Measurements from ENCODE around the gene GPC4.
"Not testable (repeated sequence)": the region's sequence is repeated elsewhere in the genome, so short reads cannot be mapped to it uniquely, and the experiment has no call there.

GPC4 gene

DNA sequence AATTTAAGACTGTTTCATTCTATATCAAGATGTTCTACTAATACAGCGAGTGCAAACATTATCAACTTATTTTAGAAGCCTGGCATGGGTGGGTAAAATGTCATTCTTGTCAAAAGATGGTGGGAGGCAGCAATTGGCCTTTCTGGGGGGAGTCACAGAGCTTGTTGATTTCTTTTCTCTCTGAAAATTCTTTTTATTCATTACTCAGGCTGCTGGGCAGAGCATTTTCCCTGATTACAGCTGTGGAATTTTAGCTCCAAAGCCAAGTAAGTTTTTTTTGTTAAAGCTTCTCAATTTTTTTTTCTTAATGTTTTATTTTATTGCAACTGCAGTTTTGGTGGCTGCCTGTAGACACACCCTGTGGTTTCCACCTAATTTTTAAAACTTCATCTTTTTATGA lies 50.4 kb downstream of the GPC4 start:
- no peak for DNase-seq

GRCh38 chrX:133364196-133364595 lies 51.1 kb downstream of the GPC4 start:
- DNase-seq, result no peak

GRCh38 chrX:133362538-133362937 lies 52.8 kb downstream of the GPC4 start:
- DNase-seq, result no peak

GRCh38 chrX:133359466-133359865 lies 55.8 kb downstream of the GPC4 start:
- no peak for DNase-seq

- DNase-seq, result no peak
These were observed 62.1 kb downstream of the GPC4 start for GRCh38 chrX:133353233-133353632.

DNA sequence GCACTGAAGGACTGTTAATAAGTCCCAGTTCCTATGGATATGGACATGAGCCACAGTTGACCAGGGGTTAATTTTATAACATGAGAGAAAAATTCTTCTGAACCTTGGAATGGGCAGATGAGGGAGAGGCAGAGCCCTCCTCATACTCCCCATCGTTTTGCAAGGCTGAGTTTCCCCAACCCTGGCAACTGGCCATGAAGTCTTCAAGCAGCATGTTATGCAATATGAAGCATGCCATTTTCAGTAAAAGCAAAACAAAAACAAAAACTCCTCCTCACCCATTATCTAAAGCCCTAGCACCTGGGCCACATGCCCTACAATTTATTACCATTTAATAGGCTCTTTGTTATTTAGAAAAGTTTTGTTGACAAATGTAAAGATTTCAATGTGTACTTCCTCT lies 64.5 kb downstream of the GPC4 start:
- DNase-seq, result no peak

DNA sequence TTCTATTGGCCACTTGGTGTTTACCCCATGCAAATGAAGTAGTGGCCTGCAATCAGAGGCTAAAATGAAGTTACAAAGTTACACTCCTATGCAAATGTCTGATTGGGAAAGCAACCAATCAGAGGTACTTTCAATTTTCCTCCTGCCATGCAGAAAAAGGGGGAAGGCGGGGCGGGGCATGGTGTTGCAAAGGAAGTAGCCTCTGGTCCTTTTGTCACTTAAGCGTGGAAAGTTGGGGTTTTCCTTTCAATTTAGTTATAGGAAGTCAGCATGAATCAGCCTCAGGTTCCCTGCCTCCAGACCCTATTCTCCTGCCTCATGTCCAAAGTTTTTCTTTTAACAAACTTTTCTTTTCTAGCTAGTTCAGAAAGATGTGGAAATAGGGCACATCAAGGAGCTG lies 69.3 kb downstream of the GPC4 start:
- DNase-seq, result no peak

DNA sequence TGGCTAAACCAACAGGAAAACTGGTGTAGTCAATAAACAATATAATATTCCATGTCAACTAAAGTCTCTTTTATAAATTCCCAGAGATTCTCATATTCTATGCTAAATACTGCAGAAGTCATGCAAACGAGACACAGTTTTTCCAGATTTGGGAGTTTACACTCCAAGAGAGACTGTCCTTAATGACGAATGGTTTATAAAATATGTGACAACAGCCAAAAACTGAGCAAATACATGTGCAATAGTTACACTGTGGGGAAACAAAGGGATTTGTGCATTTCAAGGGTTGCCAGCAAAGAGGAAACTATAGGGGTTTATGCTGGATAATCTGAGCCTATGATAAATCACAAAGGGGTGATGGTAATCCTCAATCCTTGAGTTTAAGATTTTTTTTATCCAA lies 75.7 kb downstream of the GPC4 start:
- no peak for DNase-seq

GRCh38 chrX:133337250-133337649 lies 78.0 kb downstream of the GPC4 start:
- no peak for DNase-seq

- no peak for DNase-seq
These were observed 80.3 kb downstream of the GPC4 start for GRCh38 chrX:133335027-133335426.

DNA sequence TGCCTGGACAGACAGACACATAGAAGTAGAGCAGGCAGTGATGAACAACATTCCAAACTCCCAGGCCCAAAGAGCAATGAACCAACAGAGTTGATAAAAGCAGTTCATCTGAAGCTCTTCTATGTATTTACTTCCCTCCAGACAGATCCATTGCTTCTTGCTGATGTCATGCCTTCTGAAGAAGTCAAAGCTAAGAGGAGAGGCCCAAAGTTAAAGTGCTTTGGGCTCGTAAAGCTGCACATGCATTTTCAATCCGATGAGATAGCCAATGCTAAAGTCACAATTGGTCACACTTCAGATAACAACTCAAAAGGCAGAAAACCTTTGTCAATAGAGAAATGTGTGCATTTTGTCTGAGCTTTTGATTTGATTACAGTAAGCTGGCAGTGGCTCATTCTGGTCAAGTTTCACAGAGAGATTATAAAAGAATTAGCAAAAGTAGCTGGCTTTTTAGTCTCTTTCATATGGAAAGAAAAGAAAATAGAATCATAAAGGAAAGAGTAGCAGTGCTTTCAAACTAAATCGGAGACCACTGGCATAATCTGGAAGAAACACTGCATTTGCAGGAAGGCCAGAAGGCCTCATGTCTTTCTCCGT lies 82.0 kb downstream of the GPC4 start:
- DNase-seq, result no peak

- DNase-seq, result no peak
These were observed 82.6 kb downstream of the GPC4 start for GRCh38 chrX:133332737-133333136.

- no peak for DNase-seq
These were observed 84.3 kb downstream of the GPC4 start for GRCh38 chrX:133330956-133331355.

DNA sequence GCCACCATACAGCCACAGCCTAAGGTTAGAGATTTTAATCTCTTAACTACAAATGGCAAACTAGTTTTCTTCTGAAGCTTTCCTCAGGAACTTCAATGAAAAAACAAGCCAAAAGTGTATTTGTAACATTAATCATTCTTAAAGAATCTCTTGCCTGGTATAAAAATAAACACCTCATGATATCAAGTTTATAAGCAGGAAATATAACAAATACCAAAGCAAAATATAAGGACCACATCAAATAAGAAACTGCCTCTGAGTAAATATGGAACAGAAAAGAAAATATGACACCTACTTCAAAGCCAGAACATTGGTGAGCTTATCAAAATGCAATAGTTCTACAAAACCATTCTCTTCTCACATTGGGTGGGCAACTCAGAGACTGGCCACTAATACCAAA lies 89.9 kb downstream of the GPC4 start:
- no peak for DNase-seq

DNA sequence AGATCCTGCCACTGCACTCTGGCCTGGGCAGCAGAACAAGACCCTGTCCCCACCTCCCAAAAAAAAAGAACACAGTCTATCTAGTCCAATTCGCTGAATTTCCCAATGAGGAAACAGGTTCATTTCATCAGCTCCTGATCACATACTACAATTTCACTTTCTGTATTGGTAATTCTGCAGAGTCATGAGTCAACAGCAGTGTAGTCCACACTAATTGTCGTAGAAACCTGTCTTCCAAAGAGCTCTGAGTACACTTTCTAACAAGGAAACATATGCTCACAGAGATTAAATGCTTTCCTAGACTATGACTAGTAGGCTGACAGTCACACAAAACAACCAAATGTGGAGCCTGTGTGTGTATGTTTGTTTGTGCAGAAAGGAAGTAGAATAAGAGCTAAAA lies 91.9 kb downstream of the GPC4 start:
- no peak for DNase-seq

DNA sequence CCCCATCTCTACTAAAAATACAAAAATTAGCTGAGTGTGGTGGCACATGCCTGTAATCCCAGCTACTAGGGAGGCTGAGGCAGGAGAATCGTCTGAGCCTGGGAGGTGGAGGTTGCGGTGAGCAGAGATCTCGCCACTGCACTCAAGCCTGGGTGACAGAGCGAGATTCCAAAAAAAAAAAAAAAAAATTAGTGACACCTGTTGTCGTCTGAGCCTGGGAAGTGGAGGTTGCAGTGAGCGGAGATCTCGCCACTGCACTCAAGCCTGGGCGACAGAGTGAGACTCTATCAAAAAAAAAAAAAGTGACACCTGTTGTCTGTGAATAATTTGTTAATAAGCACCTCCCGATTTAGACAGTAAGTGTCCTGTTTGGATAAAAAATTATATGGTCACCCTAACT lies 93.0 kb downstream of the GPC4 start:
- not testable (repeated sequence) for DNase-seq

DNA sequence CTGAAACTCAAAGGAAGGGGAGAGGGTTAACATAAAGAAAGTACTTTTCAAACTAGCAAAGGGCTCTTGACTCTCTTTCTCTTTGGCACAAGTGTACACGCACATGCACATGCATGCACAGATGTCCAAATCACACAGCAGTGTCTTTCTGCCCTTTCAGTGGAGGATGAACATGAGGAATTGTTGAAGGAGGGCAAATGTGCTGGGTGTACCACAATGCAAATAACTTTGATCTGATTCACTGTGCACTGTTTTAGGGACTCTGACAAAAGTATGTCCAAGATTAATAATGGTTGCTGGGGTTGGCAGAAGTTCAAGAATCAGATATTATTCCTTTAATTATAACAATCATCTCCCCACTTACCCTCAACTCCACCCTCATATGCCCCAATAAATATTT lies 93.8 kb downstream of the GPC4 start:
- no peak for DNase-seq

GRCh38 chrX:133314281-133314680 lies 101.0 kb downstream of the GPC4 start:
- no peak for DNase-seq

DNA sequence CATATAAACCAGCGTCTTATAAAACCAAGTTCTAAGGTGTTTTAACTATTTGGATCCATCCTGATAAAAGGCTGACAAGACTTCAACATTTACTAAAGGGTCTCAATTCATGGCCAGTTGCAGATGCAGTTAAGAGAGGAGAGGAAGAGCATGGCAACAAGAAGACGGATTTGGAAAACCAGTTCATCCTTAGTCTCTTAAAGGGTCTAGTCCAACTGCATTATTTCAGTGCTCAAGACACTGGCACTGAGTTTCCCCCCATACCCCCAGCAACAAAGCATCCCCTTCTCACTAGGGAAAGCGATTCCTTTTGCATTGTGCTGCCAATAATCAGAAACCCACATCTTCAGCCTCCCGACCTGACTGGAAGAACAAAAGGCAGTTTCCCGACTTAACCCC lies 106.8 kb downstream of the GPC4 start:
- no peak for DNase-seq

DNA sequence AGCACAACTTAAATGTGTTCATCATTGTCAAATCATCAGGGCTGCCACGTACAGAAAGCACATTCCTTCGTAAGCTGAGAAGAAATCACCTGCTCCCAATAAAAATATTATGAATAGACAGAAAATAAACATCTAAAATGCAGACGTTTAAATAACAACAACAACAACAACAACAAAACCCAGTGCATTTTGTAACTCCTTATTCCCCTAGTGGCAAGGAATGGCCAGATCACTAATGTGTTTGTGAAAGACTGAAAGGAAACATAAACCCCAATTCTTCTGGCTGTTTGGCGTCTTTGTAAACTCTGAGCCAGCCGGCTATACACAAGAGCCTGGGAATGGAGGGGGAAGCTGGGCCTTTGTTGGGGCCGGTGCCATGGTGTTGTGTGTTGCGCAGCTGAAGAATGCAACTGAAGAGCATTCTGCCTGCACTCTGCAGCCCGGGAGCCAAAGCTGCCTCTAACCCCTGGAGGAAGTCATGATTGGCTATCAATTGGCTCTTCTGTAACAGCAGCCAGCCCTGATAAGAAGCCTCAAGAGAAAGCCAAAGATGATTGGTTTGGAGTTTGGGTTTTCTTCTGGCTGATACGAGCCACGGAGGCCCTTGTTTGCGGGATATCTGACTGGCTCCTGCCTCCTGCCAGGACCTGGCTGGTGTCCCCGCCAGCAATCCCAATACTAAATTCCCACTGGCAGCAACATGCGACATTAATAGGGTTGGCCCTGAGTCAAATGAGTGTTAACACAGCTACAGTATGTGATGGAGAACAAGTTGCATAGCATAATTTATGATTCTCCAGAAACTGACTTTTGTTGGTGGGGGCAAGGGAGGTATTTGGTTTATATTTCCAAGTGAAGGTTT lies 107.4 kb downstream of the GPC4 start:
- DNase-seq, result no peak

- DNase-seq, result no peak
These were observed 108.2 kb downstream of the GPC4 start for GRCh38 chrX:133307094-133307493.

GRCh38 chrX:133306316-133306715 lies 109.0 kb downstream of the GPC4 start:
- DNase-seq, result no peak

GRCh38 chrX:133305348-133305747 lies 109.9 kb downstream of the GPC4 start:
- no peak for DNase-seq

GRCh38 chrX:133302775-133303445 lies 112.4 kb downstream of the GPC4 start:
- DNase-seq, result no peak

All from NK-92 treated with Interleukin-12 subunit alpha and Interleukin-12 subunit beta, amount 100 ng/mL, for 24 hours (cell line).